CD14-positive monocyte (primary cell): Measurements from ENCODE around the gene USP49. TPM values are rescaled to one million over a fixed set of nuclear protein-coding genes. Genes with fewer than 3 reads are reported as not detected.

Experiments
- DNase-seq, 3 donors: peaks; one replicate each; pipeline ENCODE4 v3.0.0-alpha.2; 2011 to 2022
- H2AFZ ChIP-seq: 2 replicates; pipeline ENCODE4 v1.6.0; 2012; ENCODE audit warnings: mild to moderate bottlenecking, low read depth, low read length, inconsistent platforms; ENCODE audit not compliant: insufficient read depth, poor library complexity, severe bottlenecking
- H3K27ac ChIP-seq, 2 donors: 1 replicate in 1 of 2; 2 replicates in 1 of 2; pipeline ENCODE4 v1.5.1; 2012 to 2013; ENCODE audit warnings: low read length in 2 of 2, control low read depth in 1 of 2, inconsistent platforms in 1 of 2, low read depth in 1 of 2, mild to moderate bottlenecking in 1 of 2
- H3K27me3 ChIP-seq, 2 donors: one replicate each; pipeline versions ENCODE4 v1.6.0 to v1.6.1; 2011 to 2013; ENCODE audit warnings: low read length in 2 of 2; ENCODE audit not compliant: control insufficient read depth in 2 of 2, insufficient read depth in 2 of 2
- H3K36me3 ChIP-seq, 2 donors: replicated peaks in 1 of 2; 1 replicate in 1 of 2; 2 replicates in 1 of 2; pipeline versions ENCODE4 v1.5.1 to v1.6.1; 2012 to 2013; ENCODE audit warnings: low read length in 2 of 2, control low read depth in 1 of 2, inconsistent platforms in 1 of 2, mild to moderate bottlenecking in 1 of 2; ENCODE audit not compliant: insufficient read depth in 2 of 2, control insufficient read depth in 1 of 2
- H3K4me1 ChIP-seq, 2 donors: 1 replicate in 1 of 2; 2 replicates in 1 of 2; pipeline versions ENCODE4 v1.5.1 to v1.6.1; 2012 to 2013; ENCODE audit warnings: low read length in 2 of 2, control low read depth in 1 of 2, inconsistent platforms in 1 of 2, mild to moderate bottlenecking in 1 of 2, moderate library complexity in 1 of 2; ENCODE audit not compliant: insufficient read depth in 2 of 2, control insufficient read depth in 1 of 2
- H3K4me2 ChIP-seq: replicated peaks from 2 replicates; pipeline ENCODE3; 2012; ENCODE audit warnings: low read length, moderate library complexity, mild to moderate bottlenecking; ENCODE audit not compliant: poor library complexity, severe bottlenecking; ENCODE audit errors: extremely low read depth
- H3K4me3 ChIP-seq, 3 experiments: fragments of 200-600 bp in 1 of 3; sonication (generic) in 1 of 3; replicated peaks in 1 of 3; 1 replicate in 2 of 3; 2 replicates in 1 of 3; pipeline ENCODE4 v1.5.1; 2011 to 2013; ENCODE audit warnings: low read length in 3 of 3, mild to moderate bottlenecking in 3 of 3, control low read depth in 2 of 3, low read depth in 2 of 3, inconsistent platforms in 1 of 3, moderate library complexity in 1 of 3
- H3K79me2 ChIP-seq: 2 replicates; pipeline ENCODE4 v1.6.0; 2012; ENCODE audit warnings: mild to moderate bottlenecking, control low read depth, inconsistent platforms, low read length, moderate library complexity; ENCODE audit not compliant: insufficient read depth
- H3K9ac ChIP-seq: 2 replicates; pipeline ENCODE4 v1.6.0; 2017; ENCODE audit warnings: low read length, mild to moderate bottlenecking; ENCODE audit not compliant: insufficient read depth, poor library complexity, severe bottlenecking
- H3K9me3 ChIP-seq, 2 donors: replicated peaks in 1 of 2; 1 replicate in 1 of 2; 2 replicates in 1 of 2; pipeline versions ENCODE4 v1.5.1 to v1.6.1; 2012 to 2013; ENCODE audit warnings: low read length in 2 of 2, control low read depth in 1 of 2; ENCODE audit not compliant: control insufficient read depth in 1 of 2, insufficient read depth in 1 of 2
- H4K20me1 ChIP-seq: 2 replicates; pipeline ENCODE4 v1.6.0; 2012; ENCODE audit warnings: mild to moderate bottlenecking, low read length, control low read depth, moderate library complexity; ENCODE audit not compliant: insufficient read depth
- H3K27ac Mint-ChIP-seq, 7 donors: one replicate each; pipeline ENCODE4 v1.8.0; 2020; ENCODE audit warnings: mild to moderate bottlenecking in 7 of 7, mixed read lengths in 7 of 7, moderate library complexity in 6 of 7, inconsistent platforms in 2 of 7
- H3K27me3 Mint-ChIP-seq, 3 donors: one replicate each; pipeline ENCODE4 v1.8.0; 2021 to 2022; ENCODE audit warnings: low read depth in 3 of 3, mild to moderate bottlenecking in 3 of 3, mixed read lengths in 3 of 3, moderate library complexity in 3 of 3, inconsistent platforms in 1 of 3
- H3K36me3 Mint-ChIP-seq, 2 donors: one replicate each; pipeline ENCODE4 v1.8.0; 2020; ENCODE audit warnings: mixed read lengths in 2 of 2, inconsistent platforms in 1 of 2, mild to moderate bottlenecking in 1 of 2
- H3K4me1 Mint-ChIP-seq: one replicate; pipeline ENCODE4 v1.8.0; 2020; ENCODE audit warnings: mild to moderate bottlenecking, mixed read lengths
- H3K4me3 Mint-ChIP-seq, 2 donors: one replicate each; pipeline ENCODE4 v1.8.0; 2020; ENCODE audit warnings: mild to moderate bottlenecking in 2 of 2, mixed read lengths in 2 of 2, moderate library complexity in 1 of 2
- H3K9me3 Mint-ChIP-seq, 7 donors: one replicate each; pipeline ENCODE4 v1.8.0; 2020 to 2022; ENCODE audit warnings: mixed read lengths in 7 of 7, mild to moderate bottlenecking in 6 of 7, moderate library complexity in 6 of 7, inconsistent platforms in 2 of 7
- WGBS: methylation state at CpG from one replicate; pipeline ENCODE4 v1.1.5; 2013; ENCODE audit warnings: missing lambda C conversion rate; ENCODE audit not compliant: insufficient coverage; 5-methylcytosine and 5-hydroxymethylcytosine counted together
- intact Hi-C, 2 donors: fragments of 100-400 bp; cut with micrococcal nuclease; formaldehyde crosslinking; loops; one replicate each; pipeline versions ENCODE4 v1.15.0 to v1.15.1; 2023
- polyA plus RNA-seq, 3 donors: library from polyadenylated mRNA; depleted of rRNA in 1 of 3; unstranded in 2 of 3; stranded (reverse) in 1 of 3; fragments of 300-500 nt in 2 of 3; fragments of >200 nt in 1 of 3; fragmentation: Illumina TruSeq in 2 of 3; gene quantifications; 1 replicate in 2 of 3; 2 replicates in 1 of 3; pipeline ENCODE4 v1.2.3, GENCODE V29; 2012 to 2021
- TF ChIP-seq, protein P1 (sequence below): fragments of 200-600 bp; IDR thresholded peaks from one replicate; pipeline ENCODE4 v1.8.0; 2022; ENCODE audit warnings: antibody characterized with exemption, mild to moderate bottlenecking

The USP49 gene
- polyA plus RNA-seq, 3 donors: 0.08 to 4.8 (median 0.37) TPM

DNA sequence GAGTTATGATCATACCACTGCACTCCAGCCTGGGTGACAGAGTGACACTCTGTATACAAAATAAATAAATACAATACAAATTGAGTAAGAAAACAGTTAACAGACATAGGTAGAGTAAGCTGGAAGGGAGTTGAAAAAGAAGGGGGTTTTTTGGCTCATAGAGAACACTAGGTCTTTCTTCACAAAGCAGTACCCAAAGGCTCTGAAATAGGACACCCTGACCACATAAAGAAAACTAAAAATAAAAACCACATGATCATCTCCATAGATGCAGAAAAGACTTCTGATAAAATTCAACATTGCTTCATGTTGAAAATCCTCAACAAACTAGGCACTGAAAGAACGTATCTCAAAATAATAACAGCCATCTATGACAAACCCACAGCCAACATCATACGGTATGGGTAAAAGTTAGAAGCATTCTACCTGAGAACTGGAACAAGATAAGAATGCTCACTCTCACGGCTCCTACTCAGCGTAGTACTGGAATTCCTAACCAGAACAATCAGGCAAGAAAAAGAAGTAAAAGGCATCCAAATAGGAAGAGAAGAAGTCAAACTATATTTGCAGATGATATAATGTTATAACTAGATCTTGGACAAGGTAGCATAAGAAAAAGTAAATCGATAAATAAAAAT, 59.0 kb downstream of the USP49 start:
- Histone ChIP-seq H3K4me1 (no peaks in the 10 kb centered on the region), H3K9ac (no peak overlapping the region), H4K20me1 (no peaks in the 10 kb centered on the region), H3K27ac (no peak overlapping the region), H2AFZ (no peak overlapping the region), H3K4me2 (no peak overlapping the region), H3K4me3 (no peak overlapping the region), H3K9me3 (no peaks in the 10 kb centered on the region), H3K79me2 (no peaks in the 10 kb centered on the region), H3K36me3 (no peaks in the 10 kb centered on the region), H3K27me3 (no peaks in the 10 kb centered on the region)
- Mint-ChIP-seq H3K27ac (peak overlapping the region in 1 of 7 donors; percentile 46), H3K4me1 (peaks cover 3% of the 10 kb centered on the region), H3K9me3 (no peaks in the 10 kb centered on the region), H3K4me3 (no peak overlapping the region), H3K27me3 (no peaks in the 10 kb centered on the region), H3K36me3 (peaks cover 0 to 13% of the 10 kb centered on the region in 2 donors)
- intact Hi-C loops: no loop called here
- TF ChIP-seq, protein P1, sequence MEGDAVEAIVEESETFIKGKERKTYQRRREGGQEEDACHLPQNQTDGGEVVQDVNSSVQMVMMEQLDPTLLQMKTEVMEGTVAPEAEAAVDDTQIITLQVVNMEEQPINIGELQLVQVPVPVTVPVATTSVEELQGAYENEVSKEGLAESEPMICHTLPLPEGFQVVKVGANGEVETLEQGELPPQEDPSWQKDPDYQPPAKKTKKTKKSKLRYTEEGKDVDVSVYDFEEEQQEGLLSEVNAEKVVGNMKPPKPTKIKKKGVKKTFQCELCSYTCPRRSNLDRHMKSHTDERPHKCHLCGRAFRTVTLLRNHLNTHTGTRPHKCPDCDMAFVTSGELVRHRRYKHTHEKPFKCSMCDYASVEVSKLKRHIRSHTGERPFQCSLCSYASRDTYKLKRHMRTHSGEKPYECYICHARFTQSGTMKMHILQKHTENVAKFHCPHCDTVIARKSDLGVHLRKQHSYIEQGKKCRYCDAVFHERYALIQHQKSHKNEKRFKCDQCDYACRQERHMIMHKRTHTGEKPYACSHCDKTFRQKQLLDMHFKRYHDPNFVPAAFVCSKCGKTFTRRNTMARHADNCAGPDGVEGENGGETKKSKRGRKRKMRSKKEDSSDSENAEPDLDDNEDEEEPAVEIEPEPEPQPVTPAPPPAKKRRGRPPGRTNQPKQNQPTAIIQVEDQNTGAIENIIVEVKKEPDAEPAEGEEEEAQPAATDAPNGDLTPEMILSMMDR: no peak
- DNase-seq: no peak
- WGBS: 100% methylated on average over 1 of the region's 5 CpGs

DNA sequence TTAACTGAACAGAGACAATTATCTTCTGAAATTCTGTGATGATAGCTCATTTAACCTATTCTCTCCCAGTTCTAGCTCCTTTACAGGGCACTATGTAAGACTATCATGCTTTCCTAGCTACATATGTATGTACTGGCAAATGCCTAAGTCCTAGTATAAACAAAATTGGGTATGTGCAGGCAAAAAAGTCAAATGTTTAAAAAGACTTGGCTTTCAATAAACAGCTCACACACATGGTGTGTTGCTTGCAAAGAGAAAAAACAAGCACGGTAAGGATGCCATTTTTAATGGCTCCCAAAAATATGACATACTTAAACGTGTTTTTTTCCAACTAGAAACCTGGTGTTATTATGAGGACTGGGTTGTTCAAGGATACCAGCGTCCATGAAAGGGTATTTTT, 62.9 kb downstream of the USP49 start:
- Mint-ChIP-seq H3K27me3 (no peaks in the 10 kb centered on the region), H3K9me3 (no peaks in the 10 kb centered on the region), H3K27ac (no peak overlapping the region), H3K36me3 (peaks cover 3 to 13% of the 10 kb centered on the region in 2 donors), H3K4me3 (no peak overlapping the region), H3K4me1 (no peaks in the 10 kb centered on the region)
- Histone ChIP-seq H3K9me3 (no peaks in the 10 kb centered on the region), H3K27ac (no peak overlapping the region), H3K4me1 (no peaks in the 10 kb centered on the region), H3K36me3 (no peaks in the 10 kb centered on the region), H2AFZ (no peak overlapping the region), H3K4me2 (no peak overlapping the region), H3K9ac (no peak overlapping the region), H3K79me2 (no peaks in the 10 kb centered on the region), H3K4me3 (no peak overlapping the region), H4K20me1 (no peaks in the 10 kb centered on the region), H3K27me3 (no peaks in the 10 kb centered on the region)
- no peak for DNase-seq
- TF ChIP-seq, protein P1: no peak
- no CpG with 5 or more reads among the region's 3 CpGs for WGBS
- intact Hi-C loops: no loop called here
